ENCODE data around the gene TUT1.

GRCh38 chr11:62599901-62600300, 8.6 kb upstream of the TUT1 start:
- no peak for TF ChIP-seq CTCF (conservative IDR thresholded peaks at IDR 0.05; ENCODE audit: low read length)
- TF ChIP-seq EZH2phosphoT487 (IDR thresholded peaks at IDR 0.05; ENCODE audit: borderline replicate concordance, low read depth, low read length): no peak

Measured in OCI-LY7 (cell line).